Dedifferentiated amniotic fluid mesenchymal stem cell (primary cell): Measurements from ENCODE around the gene FBXO44.
"Not testable (repeated sequence)": the region's sequence is repeated elsewhere in the genome, so short reads cannot be mapped to it uniquely, and the experiment has no call there.

ENCODE experiments used
- DNase-seq: peaks from one replicate; pipeline ENCODE4 v3.0.0-alpha.2; 2016; ENCODE audit errors: extremely low spot score

FBXO44 gene

GRCh38 chr1:11654137-11654938, at the start of gene FBXO44, which contains the start of gene FBXO2:
Gene FBXO44, plus strand, starts transcription at chr1:11654877. Its CDS starts 959 bp downstream, at chr1:11655836.
Gene FBXO2, minus strand, starts transcription at chr1:11654429. Its CDS starts 89 bp downstream, at chr1:11654340.
- no peak for DNase-seq

GRCh38 chr1:11606775-11607174, 47.9 kb upstream of the FBXO44 start:
- DNase-seq, result no peak

GRCh38 chr1:11608596-11609130, 46.0 kb upstream of the FBXO44 start:
- not testable (repeated sequence) for DNase-seq

GRCh38 chr1:11609378-11609777, 45.3 kb upstream of the FBXO44 start:
- not testable (repeated sequence) for DNase-seq

- no peak for DNase-seq
Measured at GRCh38 chr1:11610629-11611180, 44.0 kb upstream of the FBXO44 start.

- no peak for DNase-seq
Measured at GRCh38 chr1:11611638-11612327, 42.9 kb upstream of the FBXO44 start.

- DNase-seq, result no peak
Measured at GRCh38 chr1:11613347-11613746, 41.3 kb upstream of the FBXO44 start.

GRCh38 chr1:11615090-11615489, 39.6 kb upstream of the FBXO44 start:
- no peak for DNase-seq

GRCh38 chr1:11616766-11617165, 37.9 kb upstream of the FBXO44 start:
- no peak for DNase-seq

GRCh38 chr1:11617314-11617713, 37.4 kb upstream of the FBXO44 start:
- no peak for DNase-seq

- DNase-seq, result no peak
Measured at GRCh38 chr1:11617741-11618140, 36.9 kb upstream of the FBXO44 start.

- no peak for DNase-seq
Measured at GRCh38 chr1:11620405-11620804, 34.3 kb upstream of the FBXO44 start.

GRCh38 chr1:11620924-11621323, 33.8 kb upstream of the FBXO44 start:
- DNase-seq, result no peak

GRCh38 chr1:11622398-11622797, 32.3 kb upstream of the FBXO44 start:
- no peak for DNase-seq

GRCh38 chr1:11623702-11624101, 31.0 kb upstream of the FBXO44 start:
- no peak for DNase-seq

GRCh38 chr1:11626551-11626950, 28.1 kb upstream of the FBXO44 start:
- DNase-seq, result no peak

GRCh38 chr1:11628767-11629166, 25.9 kb upstream of the FBXO44 start:
- DNase-seq, result no peak

GRCh38 chr1:11629184-11630016, 25.3 kb upstream of the FBXO44 start:
- no peak for DNase-seq

- no peak for DNase-seq
Measured at GRCh38 chr1:11634365-11635192, 20.1 kb upstream of the FBXO44 start.

- no peak for DNase-seq
Measured at GRCh38 chr1:11638121-11638520, 16.6 kb upstream of the FBXO44 start.

GRCh38 chr1:11639372-11639771, 15.3 kb upstream of the FBXO44 start:
- DNase-seq, result no peak
